K562 (cell line): ENCODE measurements around the gene IER3IP1. TPM values are rescaled to one million over a fixed set of nuclear protein-coding genes. Genes with fewer than 3 reads are reported as not detected.
"Not testable (repeated sequence)": the region's sequence is repeated elsewhere in the genome, so short reads cannot be mapped to it uniquely, and the experiment has no call there.

ENCODE experiments used
- ATAC-seq: fragments of 200-7000 bp; cut with Tn5 transposase; 3 replicates; pipeline ENCODE4 v1.9.1; 2020; ENCODE audit warnings: moderate library complexity
- BruUV-seq: library from RNA; stranded (reverse); fragments of 400-500 nt; replicated peaks from 2 replicates; lab custom pipeline; 2021; lab: Mats Ljungman, UMichigan
- CTCF ChIA-PET: fragments of 300-600 bp; formaldehyde crosslinking; extraction: SDS; loops from one replicate; lab custom pipeline; 2021; ENCODE audit warnings: low intra/inter-chr PET ratio; lab: Yijun Ruan, JAX
- POLR2A ChIA-PET: fragments of 300-600, 350-650 bp; sonication (Branson Sonifier 250); formaldehyde crosslinking; extraction: SDS; loops from one replicate; lab custom pipeline; 2021; ENCODE audit warnings: antibody characterized with exemption, inconsistent platforms; lab: Yijun Ruan, JAX
- DNase-seq, 4 experiments: peaks; one replicate each; pipeline versions ENCODE4 v3.0.0 to v3.0.0-alpha.2; 2011 to 2018; ENCODE audit warnings: low spot score in 3 of 4, mixed read lengths in 3 of 4; ENCODE audit errors: extremely low read depth in 1 of 4
- FAIRE-seq: peaks from 2 replicates; lab custom pipeline; 2011; peaks lifted over from hg19 to GRCh38; lab: Jason Lieb, UNC
- H2AFZ ChIP-seq: 2 replicates; pipeline ENCODE4 v1.6.0; 2011; ENCODE audit warnings: low read depth, low read length, control low read depth, inconsistent platforms
- H3K27ac ChIP-seq: fragments of 200-600 bp; 3 replicates; pipeline ENCODE4 v1.8.0; 2011; ENCODE audit warnings: low read depth, mild to moderate bottlenecking, control low read depth, inconsistent platforms, low read length, moderate library complexity, mixed read lengths; ENCODE audit errors: extremely low read depth
- H3K27me3 ChIP-seq, 2 experiments: fragments of 300-600 bp in 1 of 2; 2 replicates in 1 of 2; 3 replicates in 1 of 2; pipeline versions ENCODE4 v1.6.0 to v1.8.0; 2011; ENCODE audit warnings: inconsistent platforms in 2 of 2, low read length in 2 of 2, mild to moderate bottlenecking in 1 of 2, mixed read lengths in 1 of 2, moderate library complexity in 1 of 2; ENCODE audit not compliant: control insufficient read depth in 2 of 2, insufficient read depth in 2 of 2
- H3K36me3 ChIP-seq: fragments of 300-600 bp; 3 replicates; pipeline ENCODE4 v1.8.0; 2011; ENCODE audit warnings: mild to moderate bottlenecking, low read length, inconsistent platforms; ENCODE audit not compliant: control insufficient read depth, insufficient read depth
- H3K4me1 ChIP-seq, 2 experiments: fragments of 200-600 bp in 1 of 2; replicated peaks in 1 of 2; 2 replicates in 1 of 2; 3 replicates in 1 of 2; pipeline versions ENCODE4 v1.5.1 to v1.8.0; 2011; ENCODE audit warnings: inconsistent platforms in 2 of 2, low read length in 2 of 2, mild to moderate bottlenecking in 1 of 2, mixed read lengths in 1 of 2, moderate library complexity in 1 of 2; ENCODE audit not compliant: control insufficient read depth in 2 of 2, insufficient read depth in 2 of 2
- H3K4me2 ChIP-seq: 2 replicates; pipeline ENCODE4 v1.6.1; 2011; ENCODE audit warnings: low read length, control low read depth, inconsistent platforms, mixed read lengths; ENCODE audit not compliant: insufficient read depth
- H3K4me3 ChIP-seq: fragments of 200-600 bp; sonication (generic), shearing (Covaris generic); 2 replicates; pipeline ENCODE4 v1.5.1; 2016; ENCODE audit warnings: control low read depth, inconsistent platforms
- H3K79me2 ChIP-seq: fragments of 200-600 bp; 3 replicates; pipeline ENCODE4 v1.8.0; 2011; ENCODE audit warnings: low read length, inconsistent platforms; ENCODE audit not compliant: control insufficient read depth, insufficient read depth
- H3K9ac ChIP-seq, 2 experiments: 2 replicates each; pipeline versions ENCODE4 v1.6.0 to v1.6.1; 2011; ENCODE audit warnings: low read depth in 2 of 2, low read length in 2 of 2, control low read depth in 1 of 2, inconsistent platforms in 1 of 2, mild to moderate bottlenecking in 1 of 2, mixed read lengths in 1 of 2; ENCODE audit not compliant: insufficient read depth in 1 of 2
- H3K9me1 ChIP-seq: one replicate; pipeline ENCODE4 v1.6.0; 2011; ENCODE audit warnings: inconsistent platforms, mild to moderate bottlenecking, low read length, moderate library complexity; ENCODE audit not compliant: control insufficient read depth, insufficient read depth
- H3K9me3 ChIP-seq: replicated peaks from 2 replicates; pipeline ENCODE4 v1.5.1; 2011; ENCODE audit warnings: low read depth, low read length, inconsistent platforms; ENCODE audit not compliant: control insufficient read depth, insufficient read depth
- H4K20me1 ChIP-seq: replicated peaks from 2 replicates; pipeline ENCODE4 v1.6.1; 2011; ENCODE audit warnings: low read length, inconsistent platforms, mixed read lengths; ENCODE audit not compliant: control insufficient read depth, insufficient read depth
- ADNP ChIP-seq: fragments of 200-800 bp; sonication (Bioruptor generic); IDR thresholded peaks from 2 replicates; pipeline ENCODE4 v1.6.1; 2016; ENCODE audit warnings: missing genetic modification characterization, missing compliant biosample characterization
- ARID1B ChIP-seq: fragments of 450-650 bp; IDR thresholded peaks from 2 replicates; pipeline ENCODE4 v1.6.1; 2016; ENCODE audit warnings: antibody characterized with exemption, mild to moderate bottlenecking, inconsistent platforms
- ATF7 ChIP-seq: fragments of 450-650 bp; IDR thresholded peaks from 2 replicates; pipeline ENCODE4 v1.7.1; 2014; ENCODE audit warnings: mild to moderate bottlenecking, moderate library complexity
- CC2D1A ChIP-seq: fragments of 450-650 bp; IDR thresholded peaks from 2 replicates; pipeline ENCODE4 v1.6.1; 2017; ENCODE audit warnings: mild to moderate bottlenecking
- CEBPB ChIP-seq: fragments of 450-650 bp; IDR thresholded peaks from 2 replicates; pipeline ENCODE4 v1.6.1; 2016; ENCODE audit warnings: missing genetic modification characterization, missing compliant biosample characterization
- CEBPG ChIP-seq, 3 experiments: fragments of 200-800 bp in 1 of 3; sonication (Bioruptor generic) in 1 of 3; sonication (generic) in 1 of 3; formaldehyde crosslinking in 1 of 3; IDR thresholded peaks in 2 of 3; conservative IDR thresholded peaks in 1 of 3; 2 replicates each; pipeline versions ENCODE4 v1.6.1 to v1.8.0; 2016 to 2022; ENCODE audit warnings: missing compliant biosample characterization in 2 of 3, missing genetic modification characterization in 2 of 3, mild to moderate bottlenecking in 1 of 3, missing genetic modification reagents in 1 of 3
- CXXC5 ChIP-seq: fragments of 250-450 bp; sonication (Bioruptor Pico); IDR thresholded peaks from 2 replicates; pipeline ENCODE4 v1.8.0; 2022; ENCODE audit warnings: inconsistent platforms, mild to moderate bottlenecking, moderate library complexity
- DPF2 ChIP-seq: fragments of 450-650 bp; IDR thresholded peaks from 2 replicates; pipeline ENCODE4 v1.6.1; 2016
- FOSL1 ChIP-seq: fragments of 200-800 bp; sonication (Bioruptor generic); conservative IDR thresholded peaks from 2 replicates; pipeline ENCODE4 v1.6.1; 2016; ENCODE audit warnings: missing genetic modification characterization, missing compliant biosample characterization
- JUN ChIP-seq, 2 experiments: sonication (generic) in 1 of 2; formaldehyde crosslinking in 1 of 2; IDR thresholded peaks; 2 replicates each; pipeline versions ENCODE4 v1.6.1 to v1.8.0; 2012 to 2022; ENCODE audit warnings: borderline replicate concordance in 2 of 2, mild to moderate bottlenecking in 2 of 2, improper control_type of control experiment in 1 of 2, low read depth in 1 of 2, low read length in 1 of 2, missing genetic modification reagents in 1 of 2
- JUND ChIP-seq, 2 experiments: IDR thresholded peaks; 2 replicates in 1 of 2; 3 replicates in 1 of 2; pipeline ENCODE4 v1.6.1; 2011; ENCODE audit warnings: borderline replicate concordance in 2 of 2, low read depth in 2 of 2, low read length in 2 of 2, improper control_type of control experiment in 1 of 2, missing biosample characterization in 1 of 2, missing genetic modification characterization in 1 of 2, missing genetic modification reagents in 1 of 2
- KDM1A ChIP-seq, 2 experiments: fragments of 450-650 bp; IDR thresholded peaks; 2 replicates each; pipeline ENCODE4 v1.6.1; 2016; ENCODE audit warnings: mild to moderate bottlenecking in 2 of 2
- SMARCE1 ChIP-seq: fragments of 450-650 bp; IDR thresholded peaks from 2 replicates; pipeline ENCODE4 v1.7.1; 2016; ENCODE audit warnings: mild to moderate bottlenecking
- WGBS: fragments of 100-300 bp; shearing (Covaris generic); methylation state at CpG from one replicate; pipeline ENCODE4 v1.1.6; 2016; ENCODE audit warnings: low coverage, mixed read lengths; ENCODE audit not compliant: insufficient coverage; ENCODE audit errors: missing lambda C conversion rate; 5-methylcytosine and 5-hydroxymethylcytosine counted together
- in situ Hi-C: fragments of 300-500 bp; cut with MboI; formaldehyde crosslinking; loops from 4 replicates; pipeline ENCODE4 v1.15.0; 2018; ENCODE audit warnings: inconsistent platforms, mixed read lengths
- intact Hi-C: fragments of 100-400 bp; cut with micrococcal nuclease; formaldehyde crosslinking; loops from 2 replicates; pipeline ENCODE4 v1.14.2; 2022
- polyA plus RNA-seq, 8 experiments: library from polyadenylated mRNA; depleted of rRNA in 4 of 8; stranded (reverse) in 5 of 8; unstranded in 3 of 8; fragments of >200 nt; fragmentation: Nextera tagmentation in 2 of 8; fragmentation: Illumina TruSeq in 1 of 8; extraction: Ambion mirVana in 2 of 8; extraction: Trizol in 1 of 8; gene quantifications; 2 replicates each; pipeline versions ENCODE4 v1.2.1 to v1.2.3, GENCODE V29; 2011 to 2014; ENCODE audit warnings: inconsistent platforms in 1 of 8, missing spikeins in 1 of 8
- total RNA-seq, 7 experiments: library from RNA; depleted of rRNA in 6 of 7; stranded (reverse); fragments of >200 nt in 6 of 7; fragmentation: Illumina TruSeq in 2 of 7; extraction: Trizol in 2 of 7; gene quantifications; 2 replicates each; pipeline versions ENCODE4 v1.2.1 to v1.2.3, GENCODE V29; 2011 to 2021; ENCODE audit warnings: low replicate concordance in 1 of 7
- TF ChIP-seq, protein P1 (sequence below): sonication (generic); formaldehyde crosslinking; IDR thresholded peaks from 2 replicates; pipeline ENCODE4 v1.8.0; 2022; ENCODE audit warnings: missing genetic modification reagents, mild to moderate bottlenecking, moderate library complexity, borderline replicate concordance
- TF ChIP-seq, protein P2 (sequence below), 2 experiments: fragments of 450-650 bp in 1 of 2; sonication (generic) in 1 of 2; formaldehyde crosslinking in 1 of 2; IDR thresholded peaks in 1 of 2; conservative IDR thresholded peaks in 1 of 2; 2 replicates each; pipeline versions ENCODE4 v1.6.1 to v1.8.1; 2016 to 2023; ENCODE audit warnings: mild to moderate bottlenecking in 2 of 2, moderate library complexity in 2 of 2, inconsistent platforms in 1 of 2, missing genetic modification reagents in 1 of 2

IER3IP1 gene
- total and polyA plus RNA-seq, 9 of the 15 experiments (the other 6 are each of a cell fraction or from before 2014, with no cell fraction given) = 9.0 to 38.2 (median 19.9) TPM

DNA sequence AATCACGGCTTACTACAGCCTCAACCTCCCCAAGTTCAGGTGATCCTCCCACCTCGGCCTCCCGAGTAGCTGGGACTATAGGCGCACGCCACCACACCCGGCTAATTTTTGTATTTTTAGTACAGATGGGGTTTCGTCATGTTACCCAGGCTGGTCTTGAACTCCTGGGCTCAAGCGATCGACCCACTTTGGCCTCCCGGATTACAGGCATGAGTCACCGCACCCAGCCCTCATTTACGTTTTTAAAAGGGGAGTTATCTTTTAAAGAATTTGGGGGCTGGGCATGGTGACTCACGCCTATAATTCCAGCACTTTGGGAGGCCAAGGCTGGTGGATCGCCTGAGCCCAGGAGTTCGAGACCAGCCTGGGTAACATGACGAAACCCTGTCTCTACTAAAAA lies 17.8 kb downstream of the IER3IP1 start:
- BruUV-seq; H3K9ac ChIP-seq; H2AFZ ChIP-seq; H3K27me3 ChIP-seq; CTCF ChIA-PET; H3K9me3 ChIP-seq; intact Hi-C loops; H3K4me2 ChIP-seq; H3K9me1 ChIP-seq; H4K20me1 ChIP-seq; H3K4me3 ChIP-seq; H3K4me1 ChIP-seq; in situ Hi-C loops; TF ChIP-seq JUN (CRISPR knock-in tag; IDR thresholded peaks at IDR 0.05; ENCODE audit: borderline replicate concordance): not testable (repeated sequence)
- peaks cover 46% of the 10 kb centered on the region for H3K79me2 ChIP-seq
- peak in 2 of 4 experiments; percentile 18 to 80 for DNase-seq
- peaks cover 29% of the 10 kb centered on the region; the same call in 2 of the 3 replicates for H3K36me3 ChIP-seq
- peak; percentile 80 for FAIRE-seq
- ATAC-seq = peak; percentile 88
- POLR2A ChIA-PET = interaction anchor here (0.6 kb wide), 1 partner anchor 808 kb away, joined by 3 read pairs; no protein-coding TSS in a partner anchor
- 0 out of 3 replicates have a peak overlapping the region, but pooled peaks have one; percentile 4 for H3K27ac ChIP-seq
- WGBS = 15% methylated on average over 16 of the region's 16 CpGs
- TF ChIP-seq CC2D1A (0 out of 2 replicates have a peak, but pooled peaks have one; percentile 22), ARID1B (peak; percentile 70), KDM1A (IDR thresholded peaks at IDR 0.05) (peak; percentile 41 to 51; a peak in 3 of 4 replicates), SMARCE1 (peak; percentile 41; the same call in 1 of the 2 replicates), CXXC5 (0 out of 2 replicates have a peak, but pooled peaks have one; percentile 19), FOSL1 (tag) (peak; percentile 87), ADNP (tag) (peak; percentile 83; the same call in 1 of the 2 replicates), DPF2 (peak; percentile 65), ATF7 (0 out of 2 replicates have a peak, but pooled peaks have one; percentile 27), JUND (IDR thresholded peaks at IDR 0.05; ENCODE audit: borderline replicate concordance, low read depth, low read length) (peak; percentile 93), JUND (tag; IDR thresholded peaks at IDR 0.05; ENCODE audit: borderline replicate concordance, low read depth, low read length) (peak; percentile 85; the same call in 2 of the 3 replicates), JUN (IDR thresholded peaks at IDR 0.05; ENCODE audit: borderline replicate concordance, low read depth, low read length) (peak; percentile 60), CEBPG (CRISPR knock-in tag; IDR thresholded peaks at IDR 0.05) (peak; percentile 35; the same call in 1 of the 2 replicates), CEBPG (tag; conservative IDR thresholded peaks at IDR 0.05 in 1 of 2, IDR thresholded peaks at IDR 0.05 in 1 of 2) (peak in 1 of 2 experiments; percentile 51; a peak in 1 of 4 replicates), CEBPB (tag) (peak; percentile 42; the same call in 1 of the 2 replicates)
- TF ChIP-seq, protein P1, sequence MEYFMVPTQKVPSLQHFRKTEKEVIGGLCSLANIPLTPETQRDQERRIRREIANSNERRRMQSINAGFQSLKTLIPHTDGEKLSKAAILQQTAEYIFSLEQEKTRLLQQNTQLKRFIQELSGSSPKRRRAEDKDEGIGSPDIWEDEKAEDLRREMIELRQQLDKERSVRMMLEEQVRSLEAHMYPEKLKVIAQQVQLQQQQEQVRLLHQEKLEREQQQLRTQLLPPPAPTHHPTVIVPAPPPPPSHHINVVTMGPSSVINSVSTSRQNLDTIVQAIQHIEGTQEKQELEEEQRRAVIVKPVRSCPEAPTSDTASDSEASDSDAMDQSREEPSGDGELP (CRISPR knock-in tag) = peak; percentile 14; the same call in 1 of the 2 replicates
- TF ChIP-seq, protein P2, sequence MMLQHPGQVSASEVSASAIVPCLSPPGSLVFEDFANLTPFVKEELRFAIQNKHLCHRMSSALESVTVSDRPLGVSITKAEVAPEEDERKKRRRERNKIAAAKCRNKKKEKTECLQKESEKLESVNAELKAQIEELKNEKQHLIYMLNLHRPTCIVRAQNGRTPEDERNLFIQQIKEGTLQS (IDR thresholded peaks at IDR 0.05) = peak; percentile 95
- TF ChIP-seq, protein P2 (CRISPR knock-in tag; conservative IDR thresholded peaks at IDR 0.05) = peak; percentile 73; the same call in 1 of the 2 replicates
